PC-9 (cell line): ENCODE data around the gene ATIC. TPM values are rescaled to one million over a fixed set of nuclear protein-coding genes. Genes with fewer than 3 reads are reported as not detected.

Experiments used
- Bru-seq: library from RNA; stranded (reverse); fragments of 400-500 nt; gene quantifications from one replicate; lab custom pipeline; 2021; lab: Mats Ljungman, UMichigan
- BruChase-seq, 2 experiments: library from RNA; stranded (reverse); fragments of 400-500 nt; gene quantifications; one replicate each; lab custom pipeline; 2021; lab: Mats Ljungman, UMichigan
- BruUV-seq: library from RNA; stranded (reverse); fragments of 400-500 nt; replicated peaks from 2 replicates; lab custom pipeline; 2021; lab: Mats Ljungman, UMichigan
- CTCF ChIA-PET: fragments of 300-600 bp; sonication (Branson Sonifier 250); formaldehyde crosslinking; loops from one replicate; lab custom pipeline; 2022; ENCODE audit warnings: antibody characterized with exemption; lab: Charles Lee
- POLR2A ChIA-PET: fragments of 300-600 bp; sonication (Branson Sonifier 250); formaldehyde crosslinking; loops from one replicate; lab custom pipeline; 2022; ENCODE audit warnings: antibody characterized with exemption; ENCODE audit not compliant: unreplicated experiment; lab: Charles Lee
- DNase-seq, 2 experiments: peaks; one replicate each; pipeline versions ENCODE4 v3.0.0 to v3.0.0-alpha.2; 2015 to 2022; ENCODE audit warnings: mixed read lengths in 1 of 2
- H2AFZ ChIP-seq: fragments of 200-600 bp; sonication (generic); 2 replicates; pipeline ENCODE4 v1.8.1; 2017; ENCODE audit warnings: antibody characterized with exemption
- H3F3A ChIP-seq: fragments of 200-600 bp; sonication (generic); 2 replicates; pipeline ENCODE4 v1.8.1; 2017; ENCODE audit warnings: antibody characterized with exemption, mild to moderate bottlenecking, low read depth; ENCODE audit not compliant: insufficient read depth
- H3K27ac ChIP-seq: fragments of 200-600 bp; sonication (generic); 2 replicates; pipeline ENCODE4 v1.6.1; 2016; ENCODE audit warnings: mixed run types
- H3K27me3 ChIP-seq: fragments of 200-600 bp; sonication (generic); 2 replicates; pipeline ENCODE4 v1.6.1; 2016; ENCODE audit warnings: low read depth, mixed run types; ENCODE audit not compliant: insufficient read depth
- H3K36me3 ChIP-seq: fragments of 200-600 bp; sonication (generic); 2 replicates; pipeline ENCODE4 v1.6.1; 2016; ENCODE audit warnings: low read depth, mixed run types
- H3K4me1 ChIP-seq: fragments of 200-600 bp; sonication (generic); replicated peaks from 2 replicates; pipeline ENCODE4 v1.6.1; 2016; ENCODE audit warnings: mixed run types; ENCODE audit not compliant: insufficient read depth
- H3K4me2 ChIP-seq: fragments of 200-600 bp; sonication (generic); 2 replicates; pipeline ENCODE4 v1.6.1; 2017; ENCODE audit warnings: mixed run types
- H3K4me3 ChIP-seq: fragments of 200-600 bp; sonication (generic); 2 replicates; pipeline ENCODE4 v1.6.1; 2016; ENCODE audit warnings: mixed run types
- H3K79me2 ChIP-seq: fragments of 200-600 bp; sonication (generic); 2 replicates; pipeline ENCODE4 v1.6.1; 2017; ENCODE audit warnings: low read depth, mixed run types
- H3K9me2 ChIP-seq: fragments of 200-600 bp; sonication (generic); 2 replicates; pipeline ENCODE4 v1.8.1; 2017; ENCODE audit warnings: mild to moderate bottlenecking; ENCODE audit not compliant: insufficient read depth
- H3K9me3 ChIP-seq: fragments of 200-600 bp; sonication (generic); 2 replicates; pipeline ENCODE4 v1.8.1; 2016; ENCODE audit warnings: low read depth; ENCODE audit not compliant: insufficient read depth
- H4K20me1 ChIP-seq: fragments of 200-600 bp; sonication (generic); 2 replicates; pipeline ENCODE4 v1.8.1; 2017; ENCODE audit not compliant: insufficient read depth
- CTCF ChIP-seq: fragments of 200-600 bp; sonication (generic); conservative IDR thresholded peaks from 2 replicates; pipeline ENCODE4 v1.6.1; 2017; ENCODE audit warnings: mixed run types, antibody characterized with exemption, mild to moderate bottlenecking, moderate library complexity
- EZH2 ChIP-seq: fragments of 200-600 bp; sonication (generic); IDR thresholded peaks from 2 replicates; pipeline ENCODE4 v1.8.0; 2017; ENCODE audit warnings: antibody characterized with exemption, low read depth
- intact Hi-C: fragments of 100-400 bp; cut with micrococcal nuclease; formaldehyde crosslinking; loops from one replicate; pipeline ENCODE4 v1.10.0; 2022; ENCODE audit not compliant: unreplicated experiment
- long read RNA-seq: library from polyadenylated mRNA; stranded (forward); transcript quantifications from one replicate; pipeline ENCODE4 v2.0.0, GENCODE V29; 2022
- total RNA-seq: library from RNA; stranded (reverse); gene quantifications from 2 replicates; pipeline ENCODE4 v1.2.3, GENCODE V29; 2021

The ATIC gene
- total RNA-seq (285 and 290 TPM in 2 replicates), Bru-seq, nascent RNA (percentile 94 among the genes with signal in this experiment), BruChase-seq, experiment 1, labeled RNA remaining after a 2-hour chase (percentile 90 among the genes with signal in this experiment), BruChase-seq, experiment 2, labeled RNA remaining after a 6-hour chase (percentile 89 among the genes with signal in this experiment)
- long read RNA-seq, transcript ATIC-205 (15 exons, 2,275 nt), result minor isoform, 31 of 357 reads
- long read RNA-seq, transcript ATIC-201 (16 exons, 2,213 nt), result major isoform, 279 of 357 reads
- long read RNA-seq, transcript ATIC-207 (16 exons, 2,187 nt), result minor isoform, 5 of 357 reads
- long read RNA-seq, partial matches to known transcripts, result 22 of 357 reads
- long read RNA-seq, other reads (novel, unspliced or antisense), result 18 of 357 reads

- intact Hi-C loops, result loop anchor here (1.0 to 5.0 kb wide), 3 partner anchors 15 to 123 kb away; no protein-coding TSS in a partner anchor
- peaks cover 47% of the 10 kb centered on the region for H3K79me2 ChIP-seq
- no peaks in the 10 kb centered on the region for H3K9me3 ChIP-seq
- H2AFZ ChIP-seq, result peak within 1 kb of the TSS; percentile 93
- peaks cover 43% of the 10 kb centered on the region for H3K4me1 ChIP-seq
- peak within 1 kb of the TSS; percentile 95 for H3K4me2 ChIP-seq
- no peaks in the 10 kb centered on the region for H4K20me1 ChIP-seq
- no peaks in the 10 kb centered on the region for H3K27me3 ChIP-seq
- peak within 1 kb of the TSS; percentile 88 for H3K4me3 ChIP-seq
- H3K9me2 ChIP-seq, result no peaks in the 10 kb centered on the region
- peaks cover 34% of the 10 kb centered on the region for H3K36me3 ChIP-seq
- ChIA-PET CTCF (interaction anchor here (0.6 to 1.0 kb wide), 2 partner anchors 98 to 186 kb away, joined by 3 to 4 read pairs; no protein-coding TSS in a partner anchor), POLR2A (interaction anchor here (0.5 to 0.9 kb wide), 7 partner anchors 15 to 774 kb away, joined by 3 to 34 read pairs (median 9); no protein-coding TSS in a partner anchor)
- no peak for TF ChIP-seq CTCF
- TF ChIP-seq EZH2, result no peak
- H3F3A ChIP-seq, result peaks cover 14% of the 10 kb centered on the region; the same call in 1 of the 2 replicates
- peak; percentile 94 to 97 for DNase-seq
- BruUV-seq, result no TSS peak
- peak within 1 kb of the TSS; percentile 68 for H3K27ac ChIP-seq
These were observed at the start of gene ATIC for GRCh38 chr2:215311625-215312396. Gene ATIC (plus strand): TSS chr2:215312059. CDS start chr2:215312143, 84 bp downstream.

GRCh38 chr2:215262303-215262702 is 49.6 kb upstream of the ATIC start:
- Histone ChIP-seq H3K9me2 (no peaks in the 10 kb centered on the region), H3K4me3 (no peak overlapping the region), H3K79me2 (no peaks in the 10 kb centered on the region), H3K36me3 (no peaks in the 10 kb centered on the region), H3F3A (no peaks in the 10 kb centered on the region), H3K27ac (no peak overlapping the region), H3K4me2 (no peak overlapping the region), H2AFZ (no peak overlapping the region), H3K4me1 (no peaks in the 10 kb centered on the region), H4K20me1 (no peaks in the 10 kb centered on the region; the same call in 1 of the 2 replicates), H3K9me3 (no peaks in the 10 kb centered on the region), H3K27me3 (no peaks in the 10 kb centered on the region)
- ChIA-PET CTCF (no interaction called here), POLR2A (no interaction called here)
- intact Hi-C loops, result no loop called here
- no peak for TF ChIP-seq CTCF
- TF ChIP-seq EZH2, result no peak
- no peak for DNase-seq
- BruUV-seq, result no TSS peak

GRCh38 chr2:215262741-215263362 is 49.0 kb upstream of the ATIC start:
- H3K79me2 ChIP-seq, result no peaks in the 10 kb centered on the region
- H3K27ac ChIP-seq, result no peak overlapping the region
- H3K4me3 ChIP-seq, result no peak overlapping the region
- intact Hi-C loops, result no loop called here
- H3K4me1 ChIP-seq, result no peaks in the 10 kb centered on the region
- no peak for TF ChIP-seq CTCF
- no peak for TF ChIP-seq EZH2
- no peak for DNase-seq
- no peaks in the 10 kb centered on the region for H3K27me3 ChIP-seq
- ChIA-PET POLR2A (no interaction called here), CTCF (interaction anchor here (0.6 kb wide), 1 partner anchor 162 kb away, joined by 3 read pairs; no protein-coding TSS in a partner anchor)
- no peaks in the 10 kb centered on the region for H3K36me3 ChIP-seq
- no peak overlapping the region for H3K4me2 ChIP-seq
- no peak overlapping the region for H2AFZ ChIP-seq
- H3F3A ChIP-seq, result no peaks in the 10 kb centered on the region
- H3K9me2 ChIP-seq, result no peaks in the 10 kb centered on the region
- H3K9me3 ChIP-seq, result no peaks in the 10 kb centered on the region
- BruUV-seq, result no TSS peak
- H4K20me1 ChIP-seq, result no peaks in the 10 kb centered on the region; the same call in 1 of the 2 replicates
